Activated T-helper 1 cell treated with anti-CD3 and anti-CD28 coated beads, Interleukin-2, amount 50 U/mL, for 16 hours (primary cell): ENCODE measurements around the gene KLHL13.
"Not testable (repeated sequence)": the region's sequence is repeated elsewhere in the genome, so short reads cannot be mapped to it uniquely, and the experiment has no call there.

Source experiments
- DNase-seq, 2 donors: peaks; one replicate each; pipeline ENCODE4 v3.0.0-alpha.2; 2020; ENCODE audit warnings: low read depth in 1 of 2, low spot score in 1 of 2

Gene KLHL13

GRCh38 chrX:118074196-118074595 lies 42.4 kb downstream of the KLHL13 start:
- no peak for DNase-seq

- no peak for DNase-seq
Observed at GRCh38 chrX:118066867-118067515, 49.6 kb downstream of the KLHL13 start.

- DNase-seq, result no peak
Observed at GRCh38 chrX:118062817-118063615, 53.6 kb downstream of the KLHL13 start.

GRCh38 chrX:118062048-118062789 lies 54.4 kb downstream of the KLHL13 start:
- no peak for DNase-seq

- no peak for DNase-seq
Observed at GRCh38 chrX:118058924-118059323, 57.7 kb downstream of the KLHL13 start.

- no peak for DNase-seq
Observed at GRCh38 chrX:118056870-118057269, 59.7 kb downstream of the KLHL13 start.

GRCh38 chrX:118049713-118050112 lies 66.9 kb downstream of the KLHL13 start:
- no peak for DNase-seq

- no peak for DNase-seq
Observed at GRCh38 chrX:118047446-118048186, 69.0 kb downstream of the KLHL13 start.

GRCh38 chrX:118039591-118039990 lies 77.0 kb downstream of the KLHL13 start:
- no peak for DNase-seq

- DNase-seq, result no peak
Observed at GRCh38 chrX:118038614-118039365, 77.8 kb downstream of the KLHL13 start.

- no peak for DNase-seq
Observed at GRCh38 chrX:118026631-118027030, 90.0 kb downstream of the KLHL13 start.

- DNase-seq, result no peak
Observed at GRCh38 chrX:118025226-118025625, 91.4 kb downstream of the KLHL13 start.

GRCh38 chrX:118024482-118024881 lies 92.1 kb downstream of the KLHL13 start:
- DNase-seq, result no peak

- DNase-seq, result no peak
Observed at GRCh38 chrX:118022753-118023152, 93.9 kb downstream of the KLHL13 start.

- no peak for DNase-seq
Observed at GRCh38 chrX:118016422-118016821, 100.2 kb downstream of the KLHL13 start.

GRCh38 chrX:118002417-118002816 lies 114.2 kb downstream of the KLHL13 start:
- DNase-seq, result not testable (repeated sequence)

GRCh38 chrX:118000518-118000917 lies 116.1 kb downstream of the KLHL13 start:
- DNase-seq, result no peak

GRCh38 chrX:117998171-117998570 lies 118.4 kb downstream of the KLHL13 start:
- DNase-seq, result no peak

- DNase-seq, result no peak
Observed at GRCh38 chrX:117996918-117997480, 119.6 kb downstream of the KLHL13 start.

- DNase-seq, result no peak
Observed at GRCh38 chrX:117996408-117996807, 120.2 kb downstream of the KLHL13 start.
